HG03103 (cell line): ENCODE measurements around the gene PCSK9.

Source experiments
- ATAC-seq: cut with Tn5 transposase; IDR thresholded peaks from one replicate; pipeline ENCODE4 v1.9.1; 2021; ENCODE audit warnings: low read depth; ENCODE audit not compliant: unreplicated experiment

Gene PCSK9

GRCh38 chr1:55057270-55057955 lies 18.1 kb downstream of the PCSK9 start:
- no peak for ATAC-seq

GRCh38 chr1:55057956-55058298 lies 18.6 kb downstream of the PCSK9 start:
- no peak for ATAC-seq

DNA sequence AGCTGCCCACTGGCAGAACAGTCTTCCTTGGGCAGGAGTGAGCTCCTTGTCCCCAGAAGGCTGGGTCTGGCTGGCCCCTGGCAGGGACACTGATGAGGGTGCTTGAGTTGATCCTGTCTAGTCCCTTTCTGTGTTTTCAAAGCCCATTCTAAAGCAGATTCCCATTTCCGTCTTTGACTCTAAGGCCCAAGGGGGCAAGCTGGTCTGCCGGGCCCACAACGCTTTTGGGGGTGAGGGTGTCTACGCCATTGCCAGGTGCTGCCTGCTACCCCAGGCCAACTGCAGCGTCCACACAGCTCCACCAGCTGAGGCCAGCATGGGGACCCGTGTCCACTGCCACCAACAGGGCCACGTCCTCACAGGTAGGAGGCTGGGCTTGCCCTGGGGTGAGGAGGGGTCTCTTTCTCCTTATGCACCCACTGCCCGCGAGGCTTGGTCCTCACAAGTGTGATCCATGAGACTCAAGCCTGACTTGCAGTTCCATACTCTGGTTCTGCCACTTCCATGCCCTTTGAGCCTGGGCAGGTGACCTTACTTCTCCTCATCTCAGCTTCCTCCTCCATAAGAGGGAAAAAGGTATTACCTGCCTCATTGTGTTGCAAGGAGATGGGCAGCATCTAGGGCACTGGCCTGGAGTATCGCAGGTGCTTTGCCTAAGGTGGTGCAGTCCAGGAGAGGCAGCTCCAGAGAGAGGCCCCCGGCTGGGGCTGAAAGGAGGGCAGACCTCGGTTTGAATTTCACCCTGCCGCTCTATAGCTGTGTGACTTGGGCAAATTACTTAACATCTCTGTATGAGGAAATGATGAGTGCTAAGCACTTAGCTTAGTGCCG lies 20.2 kb downstream of the PCSK9 start:
- no peak for ATAC-seq

DNA sequence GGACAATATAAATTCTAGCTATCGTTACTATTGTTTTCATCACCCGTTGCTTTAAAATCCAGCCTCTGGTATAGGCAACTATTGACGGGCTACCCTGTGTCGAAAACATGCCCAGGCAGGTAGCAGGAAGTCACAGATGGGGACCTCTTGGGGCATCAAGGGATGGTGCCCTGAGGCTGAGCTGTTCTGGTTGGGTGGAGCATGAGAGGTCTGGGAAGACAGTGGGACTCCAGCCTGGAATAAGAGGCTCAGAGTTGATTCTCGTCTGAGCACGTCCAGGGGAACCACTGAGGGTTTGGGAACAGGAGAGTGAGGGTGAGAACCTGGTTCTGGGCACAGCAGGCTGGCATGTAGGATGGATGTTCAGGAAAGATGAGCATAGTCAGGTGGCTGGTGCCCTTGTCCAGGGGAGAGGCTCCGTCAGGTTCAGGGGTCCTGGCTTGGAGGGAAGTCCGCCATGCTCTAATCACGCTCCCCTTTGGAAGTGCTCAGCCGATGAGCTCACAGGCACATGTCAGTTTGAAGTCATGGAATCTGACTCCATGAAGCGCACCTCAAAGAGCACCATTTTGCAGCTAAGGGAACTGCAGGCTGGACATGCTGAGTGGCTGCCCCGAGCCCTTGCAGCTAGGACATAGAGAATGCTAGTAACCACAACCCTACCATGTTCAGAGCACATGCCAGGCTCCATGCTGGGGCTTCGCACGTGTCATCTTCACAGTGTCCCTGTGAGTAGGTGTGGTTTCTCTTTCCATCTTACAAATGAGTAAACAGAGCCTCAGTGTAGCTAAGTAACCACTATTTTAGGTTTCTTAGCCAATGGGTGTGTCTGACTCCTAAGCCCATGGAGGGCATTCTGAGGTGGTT lies 21.0 kb downstream of the PCSK9 start:
- no peak for ATAC-seq

- ATAC-seq: no peak
Measured at GRCh38 chr1:55061000-55061705, 21.8 kb downstream of the PCSK9 start.

DNA sequence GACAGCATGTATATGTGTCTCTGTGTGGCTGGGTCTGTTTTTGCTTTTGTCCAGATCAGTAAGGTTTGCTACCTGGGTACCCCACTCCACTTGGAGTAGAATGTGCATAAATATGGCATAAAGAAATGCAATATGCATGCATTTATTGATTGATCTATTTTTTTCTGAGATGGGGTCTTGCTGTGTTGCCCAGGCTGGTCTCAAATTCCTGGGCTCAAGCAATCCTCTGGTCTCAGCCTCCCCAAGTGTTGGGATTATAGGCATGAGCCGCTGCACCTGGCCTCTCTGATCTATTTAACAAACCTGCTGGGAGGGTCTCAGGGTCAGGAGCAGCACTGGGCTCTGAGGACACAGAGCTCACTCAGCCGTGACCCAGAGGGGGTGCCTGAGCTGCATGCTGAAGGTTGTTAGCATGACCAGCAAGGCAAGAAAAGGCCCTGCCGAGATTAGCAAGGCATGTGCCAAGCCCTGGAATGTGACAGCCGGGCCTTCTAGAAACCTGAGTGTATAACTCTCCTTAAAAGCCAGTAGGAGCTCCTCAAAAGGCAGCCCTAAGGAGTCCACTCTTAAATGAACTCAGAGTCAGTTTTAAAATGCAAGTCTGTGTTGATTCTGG lies 22.5 kb downstream of the PCSK9 start:
- ATAC-seq: no peak

DNA sequence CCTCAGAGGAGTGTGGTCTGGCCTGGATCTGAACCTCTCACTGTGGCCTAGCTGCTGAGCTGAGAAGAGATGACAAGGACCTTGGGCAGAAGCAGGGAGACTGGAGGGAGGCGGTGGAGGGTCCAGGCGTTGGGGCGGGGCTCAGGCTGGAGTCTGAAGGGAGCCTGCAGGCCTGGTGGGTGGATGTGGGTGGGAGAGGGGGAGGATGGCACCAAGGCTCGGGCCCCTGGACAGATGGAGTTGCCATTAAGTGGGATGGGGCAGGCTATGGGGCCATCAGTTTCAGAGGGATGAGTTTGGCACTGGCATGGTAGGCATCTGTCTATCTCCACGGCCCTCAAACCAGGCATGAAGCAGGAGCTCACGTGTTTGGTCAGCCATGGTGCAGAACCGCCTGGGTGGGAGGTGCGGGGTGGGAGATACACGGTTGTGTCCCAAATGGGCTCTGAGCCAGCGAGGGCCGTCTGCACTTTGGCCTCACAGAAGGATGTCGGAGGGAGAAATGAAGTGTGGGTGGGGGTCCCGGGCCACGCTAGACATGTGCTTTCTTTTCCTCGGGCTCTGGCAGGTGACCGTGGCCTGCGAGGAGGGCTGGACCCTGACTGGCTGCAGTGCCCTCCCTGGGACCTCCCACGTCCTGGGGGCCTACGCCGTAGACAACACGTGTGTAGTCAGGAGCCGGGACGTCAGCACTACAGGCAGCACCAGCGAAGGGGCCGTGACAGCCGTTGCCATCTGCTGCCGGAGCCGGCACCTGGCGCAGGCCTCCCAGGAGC lies 23.6 kb downstream of the PCSK9 start:
- no peak for ATAC-seq

DNA sequence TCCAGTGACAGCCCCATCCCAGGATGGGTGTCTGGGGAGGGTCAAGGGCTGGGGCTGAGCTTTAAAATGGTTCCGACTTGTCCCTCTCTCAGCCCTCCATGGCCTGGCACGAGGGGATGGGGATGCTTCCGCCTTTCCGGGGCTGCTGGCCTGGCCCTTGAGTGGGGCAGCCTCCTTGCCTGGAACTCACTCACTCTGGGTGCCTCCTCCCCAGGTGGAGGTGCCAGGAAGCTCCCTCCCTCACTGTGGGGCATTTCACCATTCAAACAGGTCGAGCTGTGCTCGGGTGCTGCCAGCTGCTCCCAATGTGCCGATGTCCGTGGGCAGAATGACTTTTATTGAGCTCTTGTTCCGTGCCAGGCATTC lies 24.2 kb downstream of the PCSK9 start:
- ATAC-seq: no peak

- no peak for ATAC-seq
Measured at GRCh38 chr1:55064071-55064581, 24.8 kb downstream of the PCSK9 start.

- ATAC-seq: no peak
Measured at GRCh38 chr1:55064861-55065263, 25.5 kb downstream of the PCSK9 start.

DNA sequence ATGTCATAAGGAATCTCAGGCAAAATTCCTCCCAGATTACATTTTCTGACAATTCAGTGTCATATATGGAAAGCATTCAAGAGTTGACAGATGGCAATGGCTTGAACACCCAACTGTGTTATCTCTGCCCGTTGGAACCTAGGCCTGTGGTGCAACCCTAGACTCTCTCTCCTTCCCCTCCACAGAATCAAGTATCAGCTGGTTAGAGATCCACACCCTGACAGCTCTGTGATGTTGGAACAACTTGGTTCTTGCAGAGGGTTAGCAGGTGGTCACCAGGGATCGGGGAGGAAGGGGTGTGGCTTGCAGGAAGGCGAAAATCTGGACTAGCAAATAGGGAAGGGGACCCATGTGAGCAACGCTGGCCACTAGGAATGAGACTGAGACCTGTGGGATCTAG lies 26.3 kb downstream of the PCSK9 start:
- no peak for ATAC-seq

DNA sequence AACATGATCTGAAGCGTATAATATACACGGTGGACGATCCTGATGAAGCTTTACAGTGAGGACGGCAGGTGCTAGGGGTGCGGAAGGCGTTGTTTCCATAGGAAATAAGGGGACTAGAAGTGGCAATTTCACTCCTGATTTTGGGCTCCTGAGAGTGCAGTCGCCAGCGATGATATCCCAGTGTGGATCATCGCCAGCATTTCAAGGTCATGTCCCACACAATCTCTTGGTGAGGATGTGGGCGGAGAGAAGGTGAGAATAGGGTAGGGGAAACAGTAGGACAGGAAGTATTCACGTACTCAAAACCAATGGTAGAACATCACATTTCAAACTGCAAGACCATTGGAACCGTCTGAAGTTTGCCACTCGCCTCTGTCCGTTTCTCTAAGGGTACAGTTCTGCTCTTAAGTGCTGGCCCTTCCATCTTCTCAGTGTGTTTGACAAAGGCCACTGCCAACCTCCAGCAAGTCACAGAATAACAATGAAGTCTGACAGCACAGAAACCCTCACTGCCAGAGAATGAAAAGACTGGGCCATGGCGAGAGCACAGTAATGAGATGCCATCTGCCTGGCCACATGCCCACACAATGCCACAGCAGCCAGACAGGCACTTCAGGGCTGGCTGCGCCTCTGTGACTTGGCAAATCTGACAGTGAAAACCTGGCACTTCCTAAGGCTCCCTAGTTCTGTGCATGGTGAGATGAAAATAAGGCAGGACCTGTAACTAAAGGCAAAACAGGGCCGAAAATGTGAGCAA lies 27.9 kb downstream of the PCSK9 start:
- ATAC-seq: no peak

- ATAC-seq: no peak
Measured at GRCh38 chr1:55067914-55068313, 28.6 kb downstream of the PCSK9 start.

DNA sequence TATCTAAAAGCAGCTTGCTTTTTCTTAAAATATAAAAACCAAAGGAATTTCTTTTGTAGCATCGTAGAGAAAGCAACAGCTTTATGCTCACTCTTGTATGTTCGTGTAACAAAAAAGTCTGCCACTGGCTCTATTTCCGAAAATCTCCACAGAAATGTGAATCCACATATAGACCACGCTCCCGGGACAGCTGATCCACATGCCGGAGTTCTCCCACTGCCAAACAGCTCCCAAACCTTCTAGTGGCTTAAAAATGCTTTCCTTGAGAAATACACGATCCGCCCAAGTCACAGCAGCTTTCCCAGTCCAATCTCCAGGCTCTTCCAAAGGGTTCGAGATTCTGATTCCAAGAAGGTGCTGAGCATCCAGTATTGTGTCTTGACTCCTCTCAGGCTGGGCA lies 29.3 kb downstream of the PCSK9 start:
- no peak for ATAC-seq

DNA sequence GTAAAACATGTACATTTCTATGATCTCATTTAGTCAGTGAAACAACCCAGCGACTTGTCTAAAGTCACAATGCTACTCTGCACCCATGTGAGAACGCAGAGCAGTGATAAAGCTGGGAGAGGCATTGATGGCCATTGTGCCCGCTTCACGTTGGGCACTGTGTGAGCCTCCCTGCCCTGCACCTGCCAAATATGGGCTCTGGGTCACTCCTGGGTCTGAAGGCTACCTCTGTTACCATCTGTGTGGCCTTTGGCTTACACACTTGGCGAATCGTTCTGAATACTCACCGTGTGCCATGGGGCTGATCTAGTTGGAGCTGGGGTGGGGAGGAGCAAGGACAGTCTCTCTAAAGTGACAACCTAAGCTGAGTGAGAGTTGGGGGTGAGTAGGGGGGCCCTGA lies 29.9 kb downstream of the PCSK9 start:
- no peak for ATAC-seq

DNA sequence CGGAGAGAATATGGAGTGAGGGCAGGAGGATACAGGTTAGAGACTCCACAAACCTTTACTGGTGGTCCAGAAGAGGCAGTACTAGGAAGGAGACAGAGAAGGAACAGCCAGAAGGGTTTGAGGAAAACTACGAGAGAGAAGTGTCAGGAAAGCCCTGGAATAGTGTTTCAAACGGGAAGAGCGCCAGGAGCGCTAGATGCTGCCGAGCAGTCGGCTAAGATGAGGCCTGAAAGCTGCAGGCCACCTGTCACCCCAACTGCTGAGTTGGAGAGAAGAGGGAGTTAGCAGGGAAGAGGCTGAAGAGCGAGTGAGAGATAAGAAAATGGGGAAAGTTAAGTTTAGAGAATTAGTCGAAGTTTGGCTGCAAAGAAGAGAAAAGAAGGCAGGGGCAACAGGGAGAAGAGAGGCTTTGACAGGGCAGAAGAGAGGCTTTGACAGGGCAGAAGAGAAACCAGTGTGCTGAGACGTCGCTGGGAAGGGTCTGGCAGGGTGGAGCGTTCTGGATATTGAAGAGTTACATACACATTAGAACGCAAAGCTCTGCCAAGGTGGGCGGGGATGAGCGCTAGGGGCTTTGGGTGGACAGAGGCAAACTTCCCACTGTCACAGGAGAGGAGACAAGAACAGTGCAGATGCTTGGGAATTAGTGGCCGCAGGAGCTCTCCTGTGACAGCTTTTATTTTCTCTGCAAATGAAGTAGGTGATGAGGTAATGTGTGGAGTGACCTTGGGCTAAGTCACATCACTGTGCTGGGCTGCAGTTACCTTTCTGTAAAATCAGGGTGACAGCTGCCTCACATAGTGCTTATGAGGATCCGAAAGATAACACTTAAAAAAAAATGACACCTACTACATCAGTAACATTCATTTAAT lies 31.2 kb downstream of the PCSK9 start:
- ATAC-seq: no peak

DNA sequence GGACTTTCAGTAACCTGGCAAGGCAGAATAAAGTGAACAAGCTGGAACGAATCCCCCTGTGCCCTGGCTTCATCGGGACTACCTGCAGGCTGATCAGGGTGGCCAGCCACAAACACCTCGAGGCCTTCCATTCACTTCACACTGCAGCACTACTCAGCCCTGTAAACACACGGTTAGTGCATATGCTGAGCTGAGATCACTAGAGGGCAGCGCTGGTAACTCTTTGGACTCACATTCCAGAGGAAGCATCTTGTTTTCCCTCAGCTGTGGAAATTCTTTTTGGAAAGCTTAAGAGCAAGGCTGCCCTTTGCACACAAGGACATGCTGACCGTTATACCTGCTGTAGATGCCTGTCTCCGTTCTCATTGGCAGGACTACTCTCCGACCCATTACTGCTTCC lies 32.1 kb downstream of the PCSK9 start:
- ATAC-seq: no peak
